GM12892 (cell line): ENCODE data around the gene GGNBP2.

Source experiments
- POLR2A ChIP-seq: IDR thresholded peaks from 2 replicates; pipeline ENCODE4 v1.6.1; 2011; ENCODE audit warnings: low read depth, low read length, control low read depth
- POLR2AphosphoS5 ChIP-seq: IDR thresholded peaks from 2 replicates; pipeline ENCODE4 v1.6.1; 2011; ENCODE audit warnings: low read depth, low read length, control low read depth
- TAF1 ChIP-seq: IDR thresholded peaks from 2 replicates; pipeline ENCODE4 v1.6.1; 2011; ENCODE audit warnings: low read depth, mild to moderate bottlenecking, control low read depth, low read length, borderline replicate concordance

- TF ChIP-seq POLR2A, result no peak
- TF ChIP-seq POLR2AphosphoS5, result no peak
- no peak for TF ChIP-seq TAF1
These were observed 80.5 kb downstream of the GGNBP2 start for GRCh38 chr17:36625188-36625587.
